OCI-LY3 (cell line): ENCODE measurements around the gene SERINC5.

Experiments used
- H2AFZ ChIP-seq: fragments of 200-600, 300-600 bp; shearing (Covaris generic); 2 replicates; pipeline ENCODE4 v1.6.0; 2014; ENCODE audit warnings: antibody characterized with exemption, low read depth, low read length
- H3K27ac ChIP-seq: fragments of 200-600, 300-600 bp; sonication (generic); 2 replicates; pipeline ENCODE4 v1.5.1; 2014; ENCODE audit warnings: mild to moderate bottlenecking, low read length, moderate library complexity, mixed read lengths
- H3K27me3 ChIP-seq: fragments of 200-600, 300-600 bp; sonication (generic); 2 replicates; pipeline ENCODE4 v1.6.1; 2014; ENCODE audit warnings: low read depth, low read length, mixed read lengths
- H3K36me3 ChIP-seq: fragments of 200-600, 300-600 bp; sonication (generic); replicated peaks from 2 replicates; pipeline ENCODE3; 2014; ENCODE audit warnings: low read depth, low read length, mixed read lengths
- H3K4me1 ChIP-seq: fragments of 300-600, 200-600 bp; sonication (generic); 2 replicates; pipeline ENCODE4 v1.6.1; 2014; ENCODE audit warnings: low read length, mixed read lengths
- H3K4me2 ChIP-seq: fragments of 200-600, 300-600 bp; sonication (generic); 2 replicates; pipeline ENCODE4 v1.6.1; 2014; ENCODE audit warnings: low read length, mixed read lengths
- H3K4me3 ChIP-seq: fragments of 300-600, 200-600 bp; sonication (generic); 2 replicates; pipeline ENCODE4 v1.5.1; 2014; ENCODE audit warnings: antibody characterized with exemption, mild to moderate bottlenecking, low read length, moderate library complexity
- H3K79me2 ChIP-seq: fragments of 300-600, 200-600 bp; shearing (Covaris generic); 2 replicates; pipeline ENCODE4 v1.6.1; 2014; ENCODE audit warnings: mild to moderate bottlenecking, low read length, mixed read lengths
- H3K9ac ChIP-seq: fragments of 300-600, 200-600 bp; shearing (Covaris generic); 2 replicates; pipeline ENCODE4 v1.6.0; 2014; ENCODE audit warnings: mild to moderate bottlenecking, low read length, moderate library complexity
- H3K9me3 ChIP-seq: fragments of 200-600, 300-600 bp; shearing (Covaris generic); 2 replicates; pipeline ENCODE4 v1.6.1; 2014; ENCODE audit warnings: low read length, mixed read lengths; ENCODE audit not compliant: insufficient read depth
- H4K20me1 ChIP-seq: fragments of 200-600, 300-600 bp; sonication (generic); 2 replicates; pipeline ENCODE4 v1.6.1; 2016; ENCODE audit warnings: low read length, mixed read lengths; ENCODE audit not compliant: insufficient read depth
- CTCF ChIP-seq: fragments of 200-600, 300-600 bp; sonication (generic); IDR thresholded peaks from 2 replicates; pipeline ENCODE4 v1.5.1; 2014; ENCODE audit warnings: antibody characterized with exemption, low read length, low read depth
- EZH2phosphoT487 ChIP-seq: fragments of 200-600 bp; shearing (Covaris generic); IDR thresholded peaks from 2 replicates; pipeline ENCODE4 v1.6.1; 2018; ENCODE audit warnings: antibody characterized with exemption, mixed run types, low read depth

Gene SERINC5

GRCh38 chr5:80068246-80068636 is 187.6 kb downstream of the SERINC5 start:
- Histone ChIP-seq H3K27me3 (peaks cover 4% of the 10 kb centered on the region; the same call in 1 of the 2 replicates), H3K4me2 (no peak overlapping the region), H3K27ac (no peak overlapping the region), H3K9ac (no peak overlapping the region), H2AFZ (no peak overlapping the region), H3K36me3 (no peaks in the 10 kb centered on the region), H4K20me1 (no peaks in the 10 kb centered on the region), H3K9me3 (no peaks in the 10 kb centered on the region), H3K4me3 (no peak overlapping the region), H3K4me1 (no peaks in the 10 kb centered on the region), H3K79me2 (no peaks in the 10 kb centered on the region)
- TF ChIP-seq CTCF, result no peak
- TF ChIP-seq EZH2phosphoT487, result no peak

GRCh38 chr5:80067531-80068245 is 188.2 kb downstream of the SERINC5 start:
- no peaks in the 10 kb centered on the region for H3K4me1 ChIP-seq
- H3K9ac ChIP-seq, result no peak overlapping the region
- no peaks in the 10 kb centered on the region for H3K36me3 ChIP-seq
- no peaks in the 10 kb centered on the region for H4K20me1 ChIP-seq
- H3K27ac ChIP-seq, result no peak overlapping the region
- no peak overlapping the region for H3K4me2 ChIP-seq
- no peaks in the 10 kb centered on the region for H3K9me3 ChIP-seq
- H3K4me3 ChIP-seq, result no peak overlapping the region
- peaks cover 4% of the 10 kb centered on the region; the same call in 1 of the 2 replicates for H3K27me3 ChIP-seq
- TF ChIP-seq EZH2phosphoT487 (no peak), CTCF (no peak)
- H2AFZ ChIP-seq, result no peak overlapping the region
- H3K79me2 ChIP-seq, result no peaks in the 10 kb centered on the region

- H3K36me3 ChIP-seq, result no peaks in the 10 kb centered on the region
- no peak overlapping the region for H3K27ac ChIP-seq
- no peaks in the 10 kb centered on the region for H3K4me1 ChIP-seq
- no peak overlapping the region for H3K9ac ChIP-seq
- no peaks in the 10 kb centered on the region for H3K9me3 ChIP-seq
- H2AFZ ChIP-seq, result no peak overlapping the region
- no peak overlapping the region for H3K4me2 ChIP-seq
- TF ChIP-seq CTCF, result no peak
- H3K79me2 ChIP-seq, result no peaks in the 10 kb centered on the region
- no peak overlapping the region for H3K4me3 ChIP-seq
- peaks cover 4% of the 10 kb centered on the region; the same call in 1 of the 2 replicates for H3K27me3 ChIP-seq
- no peaks in the 10 kb centered on the region for H4K20me1 ChIP-seq
Measured at GRCh38 chr5:80067016-80067415, 188.8 kb downstream of the SERINC5 start.

- Histone ChIP-seq H3K4me2 (no peak overlapping the region), H3K79me2 (no peaks in the 10 kb centered on the region), H3K27me3 (peaks cover 4% of the 10 kb centered on the region; the same call in 1 of the 2 replicates), H2AFZ (no peak overlapping the region), H3K9ac (no peak overlapping the region), H3K4me1 (no peaks in the 10 kb centered on the region), H3K9me3 (no peaks in the 10 kb centered on the region), H4K20me1 (no peaks in the 10 kb centered on the region), H3K36me3 (no peaks in the 10 kb centered on the region), H3K27ac (no peak overlapping the region), H3K4me3 (no peak overlapping the region)
- no peak for TF ChIP-seq CTCF
- no peak for TF ChIP-seq EZH2phosphoT487
Measured at GRCh38 chr5:80064124-80064523, 191.7 kb downstream of the SERINC5 start.
